Panc1 (cell line): ENCODE measurements around the gene MPV17. TPM values are rescaled to one million over a fixed set of nuclear protein-coding genes. Genes with fewer than 3 reads are reported as not detected.

ENCODE experiments used
- ATAC-seq: fragments of 200-7000 bp; cut with Tn5 transposase; 2 replicates; pipeline ENCODE4 v1.9.1; 2020; ENCODE audit warnings: mild to moderate bottlenecking, moderate library complexity
- BruUV-seq: library from RNA; stranded (reverse); fragments of 400-500 nt; replicated peaks from 2 replicates; lab custom pipeline; 2021; lab: Mats Ljungman, UMichigan
- CTCF ChIA-PET: fragments of 300-600 bp; sonication (Branson Sonifier 250); formaldehyde crosslinking; loops from one replicate; lab custom pipeline; 2022; ENCODE audit warnings: antibody characterized with exemption; lab: Charles Lee
- POLR2A ChIA-PET: fragments of 300-600 bp; sonication (Branson Sonifier 250); formaldehyde crosslinking; loops from one replicate; lab custom pipeline; 2022; ENCODE audit warnings: antibody characterized with exemption; lab: Charles Lee
- DNase-seq: peaks from one replicate; pipeline ENCODE4 v3.0.0-alpha.2; 2010; ENCODE audit warnings: low read depth, low spot score
- H3K27ac ChIP-seq: 2 replicates; pipeline ENCODE4 v1.5.1; 2011; ENCODE audit warnings: mild to moderate bottlenecking, low read length, inconsistent platforms
- H3K27me3 ChIP-seq: fragments of 200-500 bp; sonication (Bioruptor generic); 2 replicates; pipeline ENCODE4 v1.6.0; 2014; ENCODE audit warnings: low read length, inconsistent platforms; ENCODE audit not compliant: control insufficient read depth, insufficient read depth
- H3K36me3 ChIP-seq: fragments of 200-500 bp; sonication (Bioruptor generic); 2 replicates; pipeline ENCODE4 v1.5.1; 2014; ENCODE audit warnings: inconsistent platforms, mild to moderate bottlenecking, low read length, moderate library complexity; ENCODE audit not compliant: control insufficient read depth, insufficient read depth
- H3K4me1 ChIP-seq: 2 replicates; pipeline ENCODE4 v1.5.1; 2011; ENCODE audit warnings: inconsistent platforms, mild to moderate bottlenecking, low read length, moderate library complexity; ENCODE audit not compliant: control insufficient read depth, insufficient read depth
- H3K4me3 ChIP-seq, 2 experiments: 2 replicates each; pipeline ENCODE4 v1.5.1; 2011 to 2012; ENCODE audit warnings: low read depth in 2 of 2, low read length in 2 of 2, mild to moderate bottlenecking in 2 of 2, inconsistent platforms in 1 of 2, moderate library complexity in 1 of 2
- H3K9me3 ChIP-seq: fragments of 200-500 bp; sonication (Bioruptor generic); 2 replicates; pipeline ENCODE4 v1.5.1; 2014; ENCODE audit warnings: low read depth, mild to moderate bottlenecking, inconsistent platforms, low read length, moderate library complexity; ENCODE audit not compliant: control insufficient read depth, insufficient read depth
- CTCF ChIP-seq: fragments of 450-650 bp; IDR thresholded peaks from 2 replicates; pipeline ENCODE4 v1.5.1; 2017; ENCODE audit warnings: mild to moderate bottlenecking
- POLR2AphosphoS5 ChIP-seq: IDR thresholded peaks from 2 replicates; pipeline ENCODE4 v1.6.1; 2012; ENCODE audit warnings: mild to moderate bottlenecking, low read depth, low read length, moderate library complexity
- REST ChIP-seq, 2 experiments: IDR thresholded peaks; 2 replicates each; pipeline ENCODE4 v1.6.1; 2011 to 2012; ENCODE audit warnings: low read depth in 2 of 2, control low read depth in 1 of 2, low read length in 1 of 2, mild to moderate bottlenecking in 1 of 2, moderate library complexity in 1 of 2; ENCODE audit not compliant: insufficient read depth in 1 of 2
- SIN3A ChIP-seq: IDR thresholded peaks from 2 replicates; pipeline ENCODE4 v1.6.1; 2012; ENCODE audit warnings: low read depth, mild to moderate bottlenecking, low read length, moderate library complexity, borderline replicate concordance; ENCODE audit not compliant: insufficient read depth
- TCF7L2 ChIP-seq: IDR thresholded peaks from 2 replicates; pipeline ENCODE4 v1.6.1; 2011; ENCODE audit warnings: mild to moderate bottlenecking, low read depth, low read length, inconsistent platforms
- in situ Hi-C: cut with HindIII; loops from 2 replicates; pipeline ENCODE4 v1.10.0; 2016; ENCODE audit warnings: low sequenced_read_pairs, low pct_unique_long_range_greater_than_20kb
- intact Hi-C: fragments of 100-400 bp; cut with micrococcal nuclease; formaldehyde crosslinking; loops from one replicate; pipeline ENCODE4 v1.10.0; 2022; ENCODE audit not compliant: unreplicated experiment
- total RNA-seq: library from RNA; stranded (reverse); gene quantifications from one replicate; pipeline ENCODE4 v1.2.1, GENCODE V29; 2021; ENCODE audit not compliant: unreplicated experiment

Gene MPV17
- total RNA-seq, 1 experiment from 2014 or later: 89.5 TPM

- Histone ChIP-seq H3K27me3 (no peaks in the 10 kb centered on the region), H3K4me3 (peak overlapping the region; percentile 89 to 99), H3K36me3 (peaks cover 14% of the 10 kb centered on the region; the same call in 1 of the 2 replicates), H3K9me3 (no peaks in the 10 kb centered on the region), H3K4me1 (peaks cover 27% of the 10 kb centered on the region), H3K27ac (peak overlapping the region; percentile 100)
- peak; percentile 1; the same call in 1 of the 2 replicates for ATAC-seq
- intact Hi-C loops: no loop called here
- ChIA-PET CTCF (interaction anchor here (0.6 to 0.8 kb wide), 2 partner anchors 20 to 25 kb away, joined by 3 read pairs; no protein-coding TSS in a partner anchor), POLR2A (interaction anchor here (0.6 to 1.0 kb wide), 2 partner anchors 13 to 30 kb away, joined by 3 to 6 read pairs; no protein-coding TSS in a partner anchor)
- DNase-seq: no peak
- no peak for TF ChIP-seq CTCF
- no peak for TF ChIP-seq POLR2AphosphoS5
- TF ChIP-seq SIN3A: no peak
- no peak for TF ChIP-seq TCF7L2
- no peak for TF ChIP-seq REST (IDR thresholded peaks at IDR 0.05; ENCODE audit: insufficient read depth in 1 of 2, low read depth in 2 of 2, low read length in 1 of 2)
- in situ Hi-C loops: no loop called here
- no TSS peak for BruUV-seq
Observed at GRCh38 chr2:27323596-27324285, 844 bp upstream of the MPV17 start.

- in situ Hi-C loops (no loop called here), intact Hi-C loops (no loop called here)
- CTCF ChIA-PET: interaction anchor here (0.5 kb wide), 1 partner anchor 50 kb away, joined by 3 read pairs; no protein-coding TSS in a partner anchor
- Histone ChIP-seq H3K4me3 (peak overlapping the region; percentile 89 to 99), H3K4me1 (peaks cover 27% of the 10 kb centered on the region), H3K9me3 (no peaks in the 10 kb centered on the region), H3K27me3 (no peaks in the 10 kb centered on the region), H3K36me3 (peaks cover 9% of the 10 kb centered on the region; the same call in 1 of the 2 replicates), H3K27ac (peak overlapping the region; percentile 100)
- no peak for TF ChIP-seq SIN3A
- TF ChIP-seq CTCF: no peak
- no peak for TF ChIP-seq REST (IDR thresholded peaks at IDR 0.05; ENCODE audit: insufficient read depth in 1 of 2, low read depth in 2 of 2, low read length in 1 of 2)
- no peak for TF ChIP-seq POLR2AphosphoS5
- no peak for TF ChIP-seq TCF7L2
- no peak for DNase-seq
- ATAC-seq: peak; percentile 10
- TSS peak; percentile 89 for BruUV-seq
- POLR2A ChIA-PET: no interaction called here
Observed at GRCh38 chr2:27322301-27322765, 564 bp downstream of the MPV17 start.
